HFFc6 (cell line): ENCODE measurements around the gene FLNB. TPM values are rescaled to one million over a fixed set of nuclear protein-coding genes. Genes with fewer than 3 reads are reported as not detected.
"Not testable (repeated sequence)": the region's sequence is repeated elsewhere in the genome, so short reads cannot be mapped to it uniquely, and the experiment has no call there.

Experiments used
- DNase-seq: peaks from one replicate; pipeline ENCODE4 v3.0.0-alpha.2; 2018
- H3K27ac Mint-ChIP-seq: 2 replicates; pipeline ENCODE4 v1.8.0; 2020; ENCODE audit warnings: mild to moderate bottlenecking, mixed read lengths
- H3K27me3 Mint-ChIP-seq: 2 replicates; pipeline ENCODE4 v1.8.0; 2021; ENCODE audit warnings: mild to moderate bottlenecking, moderate library complexity, mixed read lengths; ENCODE audit not compliant: insufficient read depth
- H3K36me3 Mint-ChIP-seq: 2 replicates; pipeline ENCODE4 v1.8.0; 2021; ENCODE audit warnings: low read depth, mixed read lengths
- H3K4me1 Mint-ChIP-seq: 2 replicates; pipeline ENCODE4 v1.8.0; 2020; ENCODE audit warnings: low read depth, mixed read lengths
- H3K4me3 Mint-ChIP-seq: 2 replicates; pipeline ENCODE4 v1.8.0; 2020; ENCODE audit warnings: mild to moderate bottlenecking, moderate library complexity, mixed read lengths
- H3K9me3 Mint-ChIP-seq: 2 replicates; pipeline ENCODE4 v1.8.0; 2020; ENCODE audit warnings: mild to moderate bottlenecking, mixed read lengths
- CTCF ChIP-seq: fragments of 200-600 bp; sonication (generic); IDR thresholded peaks from 2 replicates; pipeline ENCODE4 v1.5.0; 2021; ENCODE audit warnings: antibody characterized with exemption, mild to moderate bottlenecking
- total RNA-seq, 6 experiments: library from RNA; stranded (reverse); fragmentation: NEBNext Ultra II Directional; extraction: Animal tissue kit (Norgen Biotek cat#: 25700); gene quantifications; 2 replicates in 1 of 6; 3 replicates in 5 of 6; pipeline ENCODE4 v1.2.3, GENCODE V29; 2021

Gene FLNB
- total RNA-seq, 6 experiments from 2014 or later: 93.8 to 117 (median 98.7) TPM

- peak overlapping the region; percentile 92 for H3K27ac Mint-ChIP-seq
- peaks cover 3% of the 10 kb centered on the region; the same call in 1 of the 2 replicates for H3K27me3 Mint-ChIP-seq
- H3K36me3 Mint-ChIP-seq: peaks cover 23% of the 10 kb centered on the region
- peaks cover 93% of the 10 kb centered on the region for H3K4me1 Mint-ChIP-seq
- H3K9me3 Mint-ChIP-seq: no peaks in the 10 kb centered on the region
- H3K4me3 Mint-ChIP-seq: peak overlapping the region; percentile 61
- TF ChIP-seq CTCF: no peak
- peak; percentile 95 for DNase-seq
Measured at GRCh38 chr3:58047826-58048225, 39.6 kb downstream of the FLNB start.

GRCh38 chr3:58048301-58048700, 40.1 kb downstream of the FLNB start:
- Mint-ChIP-seq H3K27ac (peak overlapping the region; percentile 92), H3K36me3 (peaks cover 23% of the 10 kb centered on the region), H3K9me3 (no peaks in the 10 kb centered on the region), H3K4me3 (peak overlapping the region; percentile 61), H3K4me1 (peaks cover 92% of the 10 kb centered on the region), H3K27me3 (peaks cover 3% of the 10 kb centered on the region; the same call in 1 of the 2 replicates)
- TF ChIP-seq CTCF: no peak
- no peak for DNase-seq

GRCh38 chr3:58049143-58049785, 41.0 kb downstream of the FLNB start:
- Mint-ChIP-seq H3K27me3 (peaks cover 3% of the 10 kb centered on the region; the same call in 1 of the 2 replicates), H3K4me3 (peak overlapping the region; percentile 61), H3K9me3 (no peaks in the 10 kb centered on the region), H3K27ac (peak overlapping the region; percentile 92), H3K4me1 (peaks cover 91% of the 10 kb centered on the region), H3K36me3 (peaks cover 25% of the 10 kb centered on the region)
- TF ChIP-seq CTCF: no peak
- DNase-seq: peak; percentile 81

- TF ChIP-seq CTCF: no peak
- DNase-seq: peak; percentile 85
- H3K4me1 Mint-ChIP-seq: peaks cover 88% of the 10 kb centered on the region
- peaks cover 23% of the 10 kb centered on the region for H3K36me3 Mint-ChIP-seq
- H3K9me3 Mint-ChIP-seq: no peaks in the 10 kb centered on the region
- peak overlapping the region; percentile 83 for H3K4me3 Mint-ChIP-seq
- peak overlapping the region; percentile 89 for H3K27ac Mint-ChIP-seq
- H3K27me3 Mint-ChIP-seq: peaks cover 3% of the 10 kb centered on the region; the same call in 1 of the 2 replicates
Measured at GRCh38 chr3:58051196-58051595, 43.0 kb downstream of the FLNB start.

- Mint-ChIP-seq H3K4me1 (peaks cover 89% of the 10 kb centered on the region), H3K4me3 (peak overlapping the region; percentile 83), H3K27ac (peak overlapping the region; percentile 89), H3K36me3 (peaks cover 25% of the 10 kb centered on the region)
- H3K9me3 Mint-ChIP-seq, DNase-seq, H3K27me3 Mint-ChIP-seq: not testable (repeated sequence)
Measured at GRCh38 chr3:58051658-58052261, 43.5 kb downstream of the FLNB start.
